ENCODE results near the gene PAK5.

Gene PAK5

GRCh38 chr20:9555781-9556180, 283.1 kb downstream of the PAK5 start:
- TF ChIP-seq CTCF (IDR thresholded peaks at IDR 0.05; ENCODE audit: low read length) (no peak), EZH2 (optimal IDR thresholded peaks at IDR 0.05; ENCODE audit: low read depth, low read length) (no peak)

GRCh38 chr20:9551808-9552550, 286.9 kb downstream of the PAK5 start:
- H3K4me1 ChIP-seq (ENCODE audit: low read length), result no peaks in the 10 kb centered on the region
- no peak overlapping the region for H3K4me3 ChIP-seq (ENCODE audit: low read length)
- no peak overlapping the region for H3K4me2 ChIP-seq (ENCODE audit: low read depth, low read length)
- H2AFZ ChIP-seq (ENCODE audit: low read length), result no peak overlapping the region
- H3K9ac ChIP-seq (ENCODE audit: low read length), result no peak overlapping the region
- no peak overlapping the region for H3K27ac ChIP-seq (ENCODE audit: low read length)
- no peaks in the 10 kb centered on the region for H3K9me2 ChIP-seq (replicated peaks; ENCODE audit: insufficient read depth, low read length)
- H4K20me1 ChIP-seq (ENCODE audit: insufficient read depth, low read length), result no peaks in the 10 kb centered on the region
- no peaks in the 10 kb centered on the region for H3F3A ChIP-seq (ENCODE audit: insufficient read depth, low read length)
- TF ChIP-seq EZH2 (optimal IDR thresholded peaks at IDR 0.05; ENCODE audit: low read depth, low read length) (no peak), EZH2phosphoT487 (IDR thresholded peaks at IDR 0.05; ENCODE audit: low read length) (no peak), CTCF (IDR thresholded peaks at IDR 0.05; ENCODE audit: low read length) (no peak)
- no peaks in the 10 kb centered on the region for H3K36me3 ChIP-seq (replicated peaks; ENCODE audit: insufficient read depth, low read length)
- DNase-seq, result no peak
- H3K27me3 ChIP-seq (replicated peaks; ENCODE audit: insufficient read depth, low read length), result no peaks in the 10 kb centered on the region
- no peaks in the 10 kb centered on the region for H3K79me2 ChIP-seq (ENCODE audit: low read length)
- H3K9me3 ChIP-seq (replicated peaks; ENCODE audit: insufficient read depth, low read length), result no peaks in the 10 kb centered on the region

More at GRCh38 chr20:9555781-9556180, 283.1 kb downstream of the PAK5 start:
- H3K9me3 ChIP-seq (replicated peaks; ENCODE audit: insufficient read depth, low read length), result no peaks in the 10 kb centered on the region
- DNase-seq, result no peak
- no peaks in the 10 kb centered on the region for H3K27me3 ChIP-seq (replicated peaks; ENCODE audit: insufficient read depth, low read length)
- no peaks in the 10 kb centered on the region for H3K36me3 ChIP-seq (replicated peaks; ENCODE audit: insufficient read depth, low read length)
- no peak overlapping the region for H2AFZ ChIP-seq (ENCODE audit: low read length)
- no peak overlapping the region for H3K27ac ChIP-seq (ENCODE audit: low read length)
- H3K4me2 ChIP-seq (ENCODE audit: low read depth, low read length), result no peak overlapping the region
- H3K9me2 ChIP-seq (replicated peaks; ENCODE audit: insufficient read depth, low read length), result no peaks in the 10 kb centered on the region
- no peaks in the 10 kb centered on the region for H4K20me1 ChIP-seq (ENCODE audit: insufficient read depth, low read length)
- H3K79me2 ChIP-seq (ENCODE audit: low read length), result no peaks in the 10 kb centered on the region
- H3K9ac ChIP-seq (ENCODE audit: low read length), result no peak overlapping the region
- no peaks in the 10 kb centered on the region for H3F3A ChIP-seq (ENCODE audit: insufficient read depth, low read length)
- no peak overlapping the region for H3K4me3 ChIP-seq (ENCODE audit: low read length)
- H3K4me1 ChIP-seq (ENCODE audit: low read length), result no peaks in the 10 kb centered on the region

GRCh38 chr20:9550871-9551270, 288.0 kb downstream of the PAK5 start:
- Histone ChIP-seq H3K4me1 (ENCODE audit: low read length) (no peaks in the 10 kb centered on the region), H3K9me3 (replicated peaks; ENCODE audit: insufficient read depth, low read length) (no peaks in the 10 kb centered on the region), H2AFZ (ENCODE audit: low read length) (no peak overlapping the region), H3K4me2 (ENCODE audit: low read depth, low read length) (no peak overlapping the region), H3K79me2 (ENCODE audit: low read length) (no peaks in the 10 kb centered on the region), H3K27me3 (replicated peaks; ENCODE audit: insufficient read depth, low read length) (no peaks in the 10 kb centered on the region), H3K36me3 (replicated peaks; ENCODE audit: insufficient read depth, low read length) (no peaks in the 10 kb centered on the region), H3F3A (ENCODE audit: insufficient read depth, low read length) (no peaks in the 10 kb centered on the region), H3K27ac (ENCODE audit: low read length) (no peak overlapping the region), H3K9me2 (replicated peaks; ENCODE audit: insufficient read depth, low read length) (no peaks in the 10 kb centered on the region), H4K20me1 (ENCODE audit: insufficient read depth, low read length) (no peaks in the 10 kb centered on the region), H3K9ac (ENCODE audit: low read length) (no peak overlapping the region), H3K4me3 (ENCODE audit: low read length) (no peak overlapping the region)
- TF ChIP-seq CTCF (IDR thresholded peaks at IDR 0.05; ENCODE audit: low read length) (no peak), EZH2phosphoT487 (IDR thresholded peaks at IDR 0.05; ENCODE audit: low read length) (no peak), EZH2 (optimal IDR thresholded peaks at IDR 0.05; ENCODE audit: low read depth, low read length) (no peak)
- DNase-seq, result no peak
